Cardiac fibroblast (primary cell): ENCODE measurements around the gene SCN1A.
"Not testable (repeated sequence)": the region's sequence is repeated elsewhere in the genome, so short reads cannot be mapped to it uniquely, and the experiment has no call there.

ENCODE experiments used
- DNase-seq, 2 donors: peaks; one replicate each; pipeline versions ENCODE4 v3.0.0 to v3.0.0-alpha.2; 2010; ENCODE audit warnings: low read depth in 2 of 2
- H3K4me3 ChIP-seq, 2 donors: replicated peaks in 1 of 2; 1 replicate in 1 of 2; 2 replicates in 1 of 2; pipeline ENCODE4 v1.5.1; 2011; ENCODE audit warnings: low read depth in 2 of 2, low read length in 2 of 2, mild to moderate bottlenecking in 2 of 2, moderate library complexity in 1 of 2
- TF ChIP-seq, protein P1 (sequence below): IDR thresholded peaks from one replicate; pipeline ENCODE4 v1.5.1; 2011; ENCODE audit warnings: low read depth, mild to moderate bottlenecking, low read length, inconsistent platforms

The SCN1A gene

DNA sequence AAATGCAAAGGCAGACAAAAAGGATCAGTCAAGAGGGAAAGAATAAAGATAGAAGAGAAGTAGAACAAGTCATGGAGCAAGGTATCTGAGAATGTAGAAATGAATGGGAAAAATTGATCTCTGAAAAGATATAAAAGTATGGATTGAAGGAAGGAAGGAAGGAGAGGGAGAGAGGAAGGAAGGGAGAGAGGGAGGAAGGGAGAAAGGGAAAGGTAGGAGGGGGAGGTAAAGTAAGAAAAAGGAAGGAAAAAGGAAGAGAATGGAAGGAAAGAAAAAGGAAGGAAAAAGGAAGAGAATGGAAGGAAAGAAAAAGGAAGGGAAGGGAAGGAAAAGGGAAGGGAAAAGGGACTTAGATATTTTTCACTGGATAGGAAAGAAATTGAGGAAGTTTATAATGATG lies 142.7 kb downstream of the SCN1A start:
- TF ChIP-seq, protein P1, sequence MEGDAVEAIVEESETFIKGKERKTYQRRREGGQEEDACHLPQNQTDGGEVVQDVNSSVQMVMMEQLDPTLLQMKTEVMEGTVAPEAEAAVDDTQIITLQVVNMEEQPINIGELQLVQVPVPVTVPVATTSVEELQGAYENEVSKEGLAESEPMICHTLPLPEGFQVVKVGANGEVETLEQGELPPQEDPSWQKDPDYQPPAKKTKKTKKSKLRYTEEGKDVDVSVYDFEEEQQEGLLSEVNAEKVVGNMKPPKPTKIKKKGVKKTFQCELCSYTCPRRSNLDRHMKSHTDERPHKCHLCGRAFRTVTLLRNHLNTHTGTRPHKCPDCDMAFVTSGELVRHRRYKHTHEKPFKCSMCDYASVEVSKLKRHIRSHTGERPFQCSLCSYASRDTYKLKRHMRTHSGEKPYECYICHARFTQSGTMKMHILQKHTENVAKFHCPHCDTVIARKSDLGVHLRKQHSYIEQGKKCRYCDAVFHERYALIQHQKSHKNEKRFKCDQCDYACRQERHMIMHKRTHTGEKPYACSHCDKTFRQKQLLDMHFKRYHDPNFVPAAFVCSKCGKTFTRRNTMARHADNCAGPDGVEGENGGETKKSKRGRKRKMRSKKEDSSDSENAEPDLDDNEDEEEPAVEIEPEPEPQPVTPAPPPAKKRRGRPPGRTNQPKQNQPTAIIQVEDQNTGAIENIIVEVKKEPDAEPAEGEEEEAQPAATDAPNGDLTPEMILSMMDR = no peak
- no peak for DNase-seq
- H3K4me3 ChIP-seq = no peak overlapping the region

DNA sequence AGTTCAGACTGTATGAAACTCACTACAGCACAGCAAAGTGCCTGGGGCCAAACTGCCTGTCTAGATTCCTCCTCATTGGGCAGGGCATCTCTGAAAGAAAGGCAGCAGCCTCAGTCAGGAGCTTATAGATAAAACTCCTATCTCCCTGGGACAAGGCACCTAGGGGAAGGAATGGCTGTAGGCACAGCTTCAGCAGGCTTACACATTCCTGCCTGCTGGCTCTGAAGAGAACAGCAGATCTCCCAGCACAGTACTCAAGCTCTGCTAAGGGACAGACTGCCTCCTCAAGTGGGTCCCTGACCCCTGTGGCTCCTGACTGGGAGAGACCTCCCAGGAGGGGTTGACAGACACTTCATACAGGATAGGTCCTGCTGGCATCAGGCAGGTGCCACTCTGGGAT lies 155.7 kb downstream of the SCN1A start:
- not testable (repeated sequence) for H3K4me3 ChIP-seq, DNase-seq

DNA sequence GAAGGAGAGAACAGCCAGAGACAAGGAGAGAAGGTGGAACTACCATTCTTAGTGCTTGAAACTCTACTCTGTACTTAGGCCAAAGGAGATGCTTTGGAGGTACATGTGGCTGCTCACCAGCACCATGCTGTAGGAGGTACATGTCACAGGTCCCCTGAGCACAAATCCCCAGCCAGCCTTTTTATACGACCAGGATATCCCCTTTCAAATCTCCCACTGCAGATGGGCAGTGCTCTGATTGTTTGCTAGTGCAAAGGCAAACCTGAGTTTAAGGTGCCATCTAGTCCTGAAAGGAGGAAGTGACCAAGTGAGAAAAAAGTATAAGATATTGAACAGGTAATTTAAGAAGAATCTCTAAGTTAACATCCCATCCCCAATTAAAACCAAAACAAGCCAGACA lies 157.2 kb downstream of the SCN1A start:
- TF ChIP-seq, protein P1 = no peak
- no peak for DNase-seq
- no peak overlapping the region for H3K4me3 ChIP-seq

DNA sequence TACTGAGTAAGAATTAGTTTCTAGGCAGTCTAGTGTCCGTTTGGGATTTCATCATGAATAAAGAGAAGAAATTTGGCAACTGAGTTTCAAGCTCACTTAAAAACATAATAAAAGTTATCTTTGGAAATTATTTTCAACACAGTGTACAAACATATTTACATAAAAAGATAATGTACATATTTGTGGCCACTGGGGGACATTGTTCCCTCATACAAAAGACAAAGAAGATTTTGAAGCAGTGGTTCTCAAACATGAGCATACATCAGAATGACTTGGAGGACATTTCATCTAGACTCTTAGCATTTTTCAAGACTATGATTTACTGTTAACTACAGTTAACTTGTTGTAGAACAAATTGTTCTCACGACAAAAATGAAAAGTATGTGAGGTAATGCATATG lies 158.6 kb downstream of the SCN1A start:
- DNase-seq = peak; percentile 7 to 42
- no peak overlapping the region for H3K4me3 ChIP-seq
- TF ChIP-seq, protein P1 = peak; percentile 18

DNA sequence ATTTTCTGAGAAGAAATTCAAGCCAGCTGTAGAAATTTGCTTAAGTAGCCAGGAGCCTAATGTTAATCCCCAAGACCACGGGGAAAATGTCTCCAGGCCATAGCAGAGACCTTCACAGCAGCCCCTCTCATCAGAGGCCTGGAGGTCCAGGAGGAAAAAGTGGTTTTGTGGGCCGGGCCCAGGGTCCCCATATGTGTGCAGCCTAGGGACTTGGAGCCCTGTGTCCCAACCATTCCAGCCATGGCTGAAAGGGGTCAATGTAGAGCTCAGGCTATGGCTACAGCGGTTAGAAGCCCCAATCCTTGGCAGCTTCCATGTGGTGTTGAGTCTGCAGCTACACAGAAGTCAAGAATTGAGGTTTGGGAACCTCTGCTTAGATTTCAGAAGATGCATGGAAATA lies 160.1 kb downstream of the SCN1A start:
- no peak overlapping the region for H3K4me3 ChIP-seq
- DNase-seq = no peak
- TF ChIP-seq, protein P1 = no peak

DNA sequence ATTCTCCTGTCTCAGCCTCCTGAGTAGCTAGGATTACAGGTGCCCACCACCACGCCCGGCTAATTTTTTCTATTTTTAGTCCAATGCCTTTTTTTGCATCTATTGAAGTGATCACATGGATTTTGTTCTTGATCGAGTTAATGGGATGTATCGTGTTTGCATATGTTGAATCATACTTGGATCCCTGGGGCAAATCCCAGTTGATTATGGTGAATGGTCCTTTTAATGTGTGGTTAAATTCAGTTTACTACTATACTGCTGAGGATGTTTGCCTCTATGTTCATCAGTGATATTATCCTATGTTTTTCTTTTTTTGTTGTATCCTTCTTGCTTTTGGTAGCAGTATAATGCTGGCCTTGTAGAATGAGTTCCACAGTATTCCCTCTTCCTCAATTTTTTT lies 166.0 kb downstream of the SCN1A start:
- no peak overlapping the region for H3K4me3 ChIP-seq
- TF ChIP-seq, protein P1 = no peak
- no peak for DNase-seq

DNA sequence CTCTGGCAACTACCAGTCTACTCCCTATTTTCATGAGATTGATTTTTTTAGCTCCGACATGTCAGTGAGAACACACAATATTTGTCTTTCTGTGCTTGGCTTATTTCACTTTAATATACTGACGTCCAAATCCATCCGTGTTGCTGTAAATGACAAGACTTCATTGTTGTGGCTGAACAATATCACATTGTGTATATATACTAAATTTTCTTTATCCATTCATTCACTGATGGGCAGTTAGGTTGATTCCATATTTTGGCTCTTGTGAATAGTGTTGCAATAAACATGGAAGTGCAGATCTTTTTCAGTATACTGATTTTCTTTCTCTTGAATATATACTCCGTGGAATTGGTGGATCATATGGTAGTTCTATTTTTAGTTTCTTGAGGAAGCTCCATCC lies 168.4 kb downstream of the SCN1A start:
- TF ChIP-seq, protein P1 = no peak
- no peak for DNase-seq
- no peak overlapping the region for H3K4me3 ChIP-seq
